ENCODE data around the gene CYSTM1.

DNA sequence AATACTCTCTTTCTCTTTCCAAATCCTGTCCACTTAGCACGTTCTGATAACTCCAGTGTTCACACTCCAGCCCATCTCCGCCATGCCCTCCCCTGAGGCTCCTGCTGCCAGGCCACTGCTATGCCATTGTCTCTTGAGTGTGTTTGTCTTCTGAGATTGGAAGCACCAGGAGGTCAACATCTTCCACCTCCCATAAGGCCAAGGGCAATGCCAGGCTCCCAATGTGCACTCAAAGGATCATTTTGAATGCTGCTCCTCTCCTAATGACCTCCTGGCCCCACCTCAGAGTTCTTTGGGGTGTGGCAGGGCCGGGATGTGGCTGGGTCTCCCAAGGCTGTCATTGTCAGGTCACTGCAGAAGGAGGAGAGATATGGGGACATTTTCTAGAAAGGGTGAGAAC, 29.7 kb upstream of the CYSTM1 start:
- TF ChIP-seq, protein P1, sequence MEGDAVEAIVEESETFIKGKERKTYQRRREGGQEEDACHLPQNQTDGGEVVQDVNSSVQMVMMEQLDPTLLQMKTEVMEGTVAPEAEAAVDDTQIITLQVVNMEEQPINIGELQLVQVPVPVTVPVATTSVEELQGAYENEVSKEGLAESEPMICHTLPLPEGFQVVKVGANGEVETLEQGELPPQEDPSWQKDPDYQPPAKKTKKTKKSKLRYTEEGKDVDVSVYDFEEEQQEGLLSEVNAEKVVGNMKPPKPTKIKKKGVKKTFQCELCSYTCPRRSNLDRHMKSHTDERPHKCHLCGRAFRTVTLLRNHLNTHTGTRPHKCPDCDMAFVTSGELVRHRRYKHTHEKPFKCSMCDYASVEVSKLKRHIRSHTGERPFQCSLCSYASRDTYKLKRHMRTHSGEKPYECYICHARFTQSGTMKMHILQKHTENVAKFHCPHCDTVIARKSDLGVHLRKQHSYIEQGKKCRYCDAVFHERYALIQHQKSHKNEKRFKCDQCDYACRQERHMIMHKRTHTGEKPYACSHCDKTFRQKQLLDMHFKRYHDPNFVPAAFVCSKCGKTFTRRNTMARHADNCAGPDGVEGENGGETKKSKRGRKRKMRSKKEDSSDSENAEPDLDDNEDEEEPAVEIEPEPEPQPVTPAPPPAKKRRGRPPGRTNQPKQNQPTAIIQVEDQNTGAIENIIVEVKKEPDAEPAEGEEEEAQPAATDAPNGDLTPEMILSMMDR (conservative IDR thresholded peaks at IDR 0.05; ENCODE audit: low read depth, low read length), result no peak
- no peak for TF ChIP-seq EZH2 (IDR thresholded peaks at IDR 0.05; ENCODE audit: low read length, unreplicated experiment)
